HL-60/S4 (cell line): ENCODE results near the gene CELSR1.

Source experiments
- in situ Hi-C: fragments of 300-500 bp; cut with MboI; formaldehyde crosslinking; loops from 2 replicates; pipeline ENCODE4 v1.14.3; 2022; ENCODE audit warnings: low sequenced_read_pairs

Gene CELSR1

DNA sequence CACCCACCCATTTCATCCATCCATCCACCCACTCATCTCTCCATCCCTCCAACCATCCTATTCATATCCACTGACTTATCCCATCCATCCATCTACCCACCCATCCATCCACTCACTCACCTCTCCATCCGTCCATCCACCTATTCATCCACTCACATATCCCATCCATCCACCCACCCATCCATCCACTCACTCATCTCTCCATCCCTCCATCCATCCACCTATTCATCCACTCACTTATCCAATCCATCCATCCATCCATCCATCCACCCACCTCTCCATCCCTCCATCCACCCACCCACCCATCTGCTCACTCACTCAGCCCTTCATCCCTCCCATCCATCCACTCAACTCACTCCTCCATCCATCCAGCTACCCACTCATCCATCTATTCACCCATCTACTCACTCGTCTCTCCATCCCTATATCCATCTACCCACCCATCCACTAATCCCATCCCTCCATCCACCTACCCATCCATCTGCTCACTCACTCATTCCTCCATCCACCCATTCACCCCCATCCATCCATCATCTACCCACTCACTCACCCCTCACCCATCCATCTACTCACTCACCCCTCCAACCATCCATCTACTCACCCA lies 165.7 kb downstream of the CELSR1 start:
- in situ Hi-C loops, result no loop called here

- in situ Hi-C loops, result no loop called here
These were observed 166.7 kb downstream of the CELSR1 start for GRCh38 chr22:46370584-46371291.

GRCh38 chr22:46369716-46370583 lies 167.5 kb downstream of the CELSR1 start:
- in situ Hi-C loops, result loop anchor here (5.0 kb wide), 1 partner anchor 172 kb away; no protein-coding TSS in a partner anchor

- in situ Hi-C loops, result loop anchor here (5.0 kb wide), 1 partner anchor 173 kb away; no protein-coding TSS in a partner anchor
These were observed 168.3 kb downstream of the CELSR1 start for GRCh38 chr22:46368871-46369715.

GRCh38 chr22:46368422-46368821 lies 169.0 kb downstream of the CELSR1 start:
- in situ Hi-C loops, result loop anchor here (5.0 kb wide), 1 partner anchor 174 kb away; no protein-coding TSS in a partner anchor

DNA sequence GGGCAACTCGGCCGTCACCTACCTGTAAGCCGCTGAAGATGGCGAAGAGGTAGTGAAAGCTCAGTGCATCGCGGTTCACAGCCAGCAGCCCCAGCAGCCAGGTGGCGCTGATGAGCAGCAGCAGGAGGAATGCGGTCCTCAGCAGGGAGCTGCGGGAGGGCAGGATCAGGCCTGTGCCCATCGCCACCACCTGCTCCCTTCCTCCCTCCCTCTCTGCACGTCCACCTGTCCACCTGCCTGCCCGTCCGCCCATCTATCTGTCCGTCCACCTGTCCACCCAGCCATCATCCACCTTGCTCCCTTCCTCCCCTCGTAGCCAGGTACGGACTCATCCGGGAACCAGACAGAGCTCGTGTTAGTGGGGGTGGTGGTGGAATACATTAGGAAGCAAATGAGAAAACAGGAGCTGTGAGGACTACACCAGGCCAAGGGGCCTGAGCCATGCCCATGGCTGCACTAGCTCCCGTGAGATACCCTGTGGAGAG lies 169.7 kb downstream of the CELSR1 start:
- in situ Hi-C loops, result loop anchor here (5.0 kb wide), 1 partner anchor 175 kb away; no protein-coding TSS in a partner anchor

- in situ Hi-C loops, result loop anchor here (5.0 kb wide), 1 partner anchor 175 kb away; no protein-coding TSS in a partner anchor
These were observed 170.4 kb downstream of the CELSR1 start for GRCh38 chr22:46366801-46367706.

- in situ Hi-C loops, result loop anchor here (5.0 kb wide), 1 partner anchor 176 kb away; no protein-coding TSS in a partner anchor
These were observed 171.1 kb downstream of the CELSR1 start for GRCh38 chr22:46366327-46366731.

GRCh38 chr22:46365166-46365624 lies 172.2 kb downstream of the CELSR1 start:
- in situ Hi-C loops, result loop anchor here (5.0 kb wide), 1 partner anchor 177 kb away; no protein-coding TSS in a partner anchor

- in situ Hi-C loops, result loop anchor here (5.0 kb wide), 1 partner anchor 178 kb away; no protein-coding TSS in a partner anchor
These were observed 172.9 kb downstream of the CELSR1 start for GRCh38 chr22:46364341-46365165.

DNA sequence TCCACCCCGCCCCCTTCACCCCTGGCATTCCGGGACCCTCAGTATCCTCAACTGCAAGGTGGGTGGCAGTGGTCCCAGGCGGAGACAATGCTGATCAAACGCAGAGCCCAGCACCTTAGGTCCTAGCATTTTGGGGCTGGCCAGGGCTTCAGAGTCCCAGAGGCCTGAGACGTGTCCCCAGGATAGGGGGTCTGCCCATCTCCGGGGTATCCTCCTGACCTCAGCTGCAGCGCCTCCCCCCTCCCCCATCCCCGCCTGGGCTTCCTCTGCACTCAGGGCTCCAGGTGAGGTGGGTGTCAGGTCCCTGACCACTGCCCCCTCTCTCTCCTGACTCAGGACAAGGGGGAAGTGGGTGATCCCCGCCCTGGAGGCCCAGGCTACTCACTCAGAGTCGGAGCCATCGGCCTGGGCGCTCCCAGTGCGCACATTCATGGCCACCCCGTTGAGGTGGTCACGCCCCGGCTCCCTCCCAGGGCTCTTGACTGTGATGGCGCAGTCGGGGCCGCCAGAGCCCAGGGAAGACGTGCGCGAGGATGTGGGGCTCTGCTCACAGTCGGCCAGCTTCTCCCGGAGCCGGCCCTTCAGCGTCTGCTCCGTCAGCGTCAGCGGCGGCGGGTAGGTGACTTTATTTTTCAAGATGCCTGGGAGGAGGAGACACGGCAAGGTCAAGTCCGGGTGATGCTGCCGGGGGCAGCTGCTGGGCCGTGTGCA lies 173.7 kb downstream of the CELSR1 start:
- in situ Hi-C loops, result no loop called here

DNA sequence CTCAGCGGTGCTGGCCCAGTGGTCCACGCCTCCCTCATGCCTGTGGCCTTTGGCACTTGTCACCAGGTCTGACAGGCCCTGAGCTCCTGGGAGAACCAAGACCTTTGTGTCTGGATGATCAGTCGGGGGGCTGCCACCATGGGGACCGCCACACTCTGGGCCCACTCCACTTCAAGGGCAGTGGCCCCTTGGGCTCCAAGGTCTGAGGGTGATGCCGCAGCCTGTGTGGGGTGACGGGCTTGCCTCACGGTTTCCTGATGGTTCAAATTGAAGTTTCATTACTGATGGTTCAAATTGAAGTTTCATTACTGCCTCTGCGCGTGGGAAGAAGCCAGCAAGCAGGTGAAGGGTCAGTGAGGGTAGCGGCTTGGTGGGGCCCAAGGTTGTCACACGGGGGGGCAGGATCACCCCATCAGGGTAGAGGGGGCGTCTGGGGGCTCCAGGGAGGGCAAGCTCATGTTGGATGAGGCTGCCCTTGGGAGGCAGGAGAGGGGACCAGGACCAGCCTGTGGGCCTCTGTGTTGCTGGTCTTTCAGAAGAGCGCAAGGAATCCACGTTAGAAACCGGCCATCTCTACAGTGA lies 174.4 kb downstream of the CELSR1 start:
- in situ Hi-C loops, result no loop called here

- in situ Hi-C loops, result no loop called here
These were observed 175.1 kb downstream of the CELSR1 start for GRCh38 chr22:46362203-46362933.

- in situ Hi-C loops, result no loop called here
These were observed 175.6 kb downstream of the CELSR1 start for GRCh38 chr22:46361826-46362202.

DNA sequence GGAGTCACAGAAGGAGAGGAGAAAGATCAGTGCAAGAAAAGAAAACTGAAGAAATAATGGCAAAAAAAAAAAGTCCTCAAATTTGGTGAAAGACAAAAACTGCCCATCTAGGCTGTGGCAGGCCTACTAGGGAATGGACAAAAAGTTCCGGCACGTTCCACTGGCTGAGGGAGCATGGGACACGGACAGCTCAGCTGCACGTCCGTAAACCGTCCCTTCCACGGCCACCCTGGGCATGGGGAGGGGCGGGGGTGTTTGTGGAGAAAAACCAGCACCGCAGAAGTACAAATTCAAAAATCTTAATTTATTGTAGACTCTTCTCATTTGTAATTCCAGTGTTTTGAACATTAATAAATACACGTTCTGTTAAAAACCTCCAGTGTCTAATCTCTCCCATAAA lies 176.5 kb downstream of the CELSR1 start:
- in situ Hi-C loops, result no loop called here

DNA sequence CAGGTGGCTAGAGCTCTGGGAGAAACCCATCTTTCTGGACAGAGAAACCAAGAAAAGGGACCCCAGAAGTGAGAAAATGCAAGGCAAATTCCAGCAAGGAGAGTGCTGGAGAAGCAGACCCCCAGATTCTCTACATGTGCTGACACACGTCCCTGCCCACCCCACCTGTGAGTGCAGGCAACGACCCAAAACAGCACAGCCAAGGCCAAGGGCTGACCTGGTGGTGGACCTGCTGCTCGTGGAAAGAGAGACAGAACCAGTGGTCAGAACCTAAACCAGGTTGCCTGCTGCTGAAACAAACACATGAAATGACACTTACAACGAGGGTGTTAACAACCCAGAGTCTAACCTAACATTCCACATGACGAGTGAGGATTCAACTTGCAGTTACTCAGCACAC lies 177.3 kb downstream of the CELSR1 start:
- in situ Hi-C loops, result no loop called here
